Activated gamma-delta T cell treated with anti-CD3 and anti-CD28 coated beads, Interleukin-2, amount 50 U/mL, for 16 hours (primary cell): ENCODE measurements around the gene ZBTB38.

ENCODE experiments used
- DNase-seq: peaks from one replicate; pipeline ENCODE4 v3.0.0-alpha.2; 2020; ENCODE audit warnings: low read depth

ZBTB38 gene

GRCh38 chr3:141406265-141406664 is 38.0 kb downstream of the ZBTB38 start:
- no peak for DNase-seq

DNA sequence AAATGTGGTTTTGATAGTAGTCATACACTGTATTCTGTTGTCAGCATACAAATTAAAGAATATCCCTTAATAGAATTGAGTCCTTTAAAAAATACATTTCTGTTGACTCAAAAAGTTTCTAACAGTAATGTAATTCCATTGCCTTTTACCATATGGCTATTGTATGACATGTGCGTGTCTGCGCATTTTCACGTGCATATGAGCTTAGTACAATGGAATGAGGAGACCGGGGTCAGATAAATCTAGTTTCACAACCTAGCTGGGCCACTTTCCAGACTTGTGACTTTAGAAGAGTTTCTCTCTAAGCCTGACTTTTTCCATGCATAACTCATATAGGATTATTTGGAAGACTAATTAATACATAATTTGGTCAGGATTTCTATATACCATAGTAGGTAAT is 38.7 kb downstream of the ZBTB38 start:
- DNase-seq: no peak

DNA sequence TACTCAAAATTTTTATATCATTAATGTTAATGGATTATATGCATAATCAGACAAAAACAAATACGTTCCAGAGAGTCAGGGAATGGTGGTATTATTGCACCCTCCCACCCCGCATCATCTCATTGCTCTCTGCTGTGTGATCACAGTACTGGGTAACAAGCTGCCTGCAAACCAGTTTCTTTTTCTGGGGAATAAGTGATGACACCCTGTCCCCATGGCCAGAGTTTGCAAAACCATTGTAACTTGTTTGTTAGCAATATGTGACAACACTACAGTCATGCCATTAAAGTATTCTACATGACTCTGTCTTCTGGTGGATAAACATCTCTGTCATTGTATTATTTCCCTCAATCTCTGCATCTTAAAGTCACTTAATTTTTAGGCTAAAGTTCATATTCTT is 39.5 kb downstream of the ZBTB38 start:
- no peak for DNase-seq

GRCh38 chr3:141408596-141408995 is 40.3 kb downstream of the ZBTB38 start:
- DNase-seq: no peak

- DNase-seq: no peak
Observed at GRCh38 chr3:141409940-141410241, 41.6 kb downstream of the ZBTB38 start.

GRCh38 chr3:141410408-141410807 is 42.1 kb downstream of the ZBTB38 start:
- DNase-seq: no peak

- no peak for DNase-seq
Observed at GRCh38 chr3:141410846-141411245, 42.5 kb downstream of the ZBTB38 start.

DNA sequence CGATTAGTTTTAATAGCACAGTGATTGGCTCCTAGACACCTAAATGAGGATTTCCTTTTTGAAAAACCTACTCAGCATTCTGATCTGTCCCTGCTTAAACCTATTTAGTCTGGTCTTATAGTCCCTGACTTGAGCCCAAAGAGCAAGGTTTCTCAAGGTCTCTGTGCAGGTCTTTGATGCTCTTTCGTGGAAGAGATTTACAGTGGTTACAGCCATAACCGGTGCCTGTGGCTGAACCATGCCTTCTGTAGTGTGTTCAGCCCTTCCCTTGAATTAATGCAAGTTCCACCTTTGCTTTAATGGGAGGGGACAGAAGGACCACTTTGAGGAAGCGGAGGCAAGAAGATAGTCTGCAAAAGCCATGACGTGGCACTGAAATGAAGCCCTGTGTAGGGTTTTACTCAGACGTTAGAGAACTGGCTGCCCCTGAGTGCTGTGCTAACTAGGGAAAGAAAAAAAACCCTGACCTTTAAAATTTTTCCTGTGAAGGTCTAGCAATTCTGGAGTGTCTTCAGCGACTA is 43.0 kb downstream of the ZBTB38 start:
- DNase-seq: no peak

DNA sequence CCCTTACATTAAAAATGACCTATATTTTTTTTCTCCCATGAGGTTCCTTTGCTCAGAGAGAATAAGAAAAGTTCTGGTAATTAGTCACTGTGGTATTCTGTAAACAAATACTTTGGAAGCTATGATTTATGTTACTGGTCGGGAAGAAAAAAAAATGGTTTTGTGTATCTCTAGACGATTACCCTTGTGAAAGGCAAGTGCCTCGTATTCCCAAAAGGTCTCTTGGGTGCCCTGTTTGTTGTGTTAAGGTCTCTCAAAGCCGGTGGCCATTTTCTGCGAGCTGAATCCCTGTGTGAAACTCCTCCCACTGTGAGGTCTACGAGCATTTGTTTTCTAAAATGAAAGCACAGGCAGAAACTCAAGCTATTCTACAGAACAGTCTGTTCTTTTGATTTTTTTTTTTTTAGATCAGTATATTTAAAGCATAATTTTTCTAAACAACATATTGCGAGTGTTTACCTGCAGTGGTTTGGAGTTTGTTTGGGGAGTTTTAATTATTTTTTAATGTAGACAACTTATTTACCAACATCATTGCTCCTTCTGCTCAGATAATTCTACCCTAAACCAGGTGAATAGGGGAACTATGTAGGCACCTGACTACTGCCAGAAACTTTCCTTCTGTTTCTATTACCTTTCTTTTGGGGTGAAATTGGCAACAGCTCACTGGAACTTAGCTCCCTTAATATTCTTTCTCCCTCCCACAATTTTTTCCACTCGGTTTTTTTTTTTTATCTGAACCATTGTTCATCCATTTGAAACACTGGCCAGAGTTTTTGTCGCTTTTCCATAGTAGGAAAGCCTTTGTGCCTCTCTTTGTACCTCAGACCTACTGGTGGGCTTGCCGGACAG is 44.0 kb downstream of the ZBTB38 start:
- DNase-seq: peak; percentile 17

- no peak for DNase-seq
Observed at GRCh38 chr3:141412936-141413354, 44.6 kb downstream of the ZBTB38 start.

GRCh38 chr3:141413391-141413790 is 45.1 kb downstream of the ZBTB38 start:
- no peak for DNase-seq

- DNase-seq: no peak
Observed at GRCh38 chr3:141413801-141414689, 45.7 kb downstream of the ZBTB38 start.

DNA sequence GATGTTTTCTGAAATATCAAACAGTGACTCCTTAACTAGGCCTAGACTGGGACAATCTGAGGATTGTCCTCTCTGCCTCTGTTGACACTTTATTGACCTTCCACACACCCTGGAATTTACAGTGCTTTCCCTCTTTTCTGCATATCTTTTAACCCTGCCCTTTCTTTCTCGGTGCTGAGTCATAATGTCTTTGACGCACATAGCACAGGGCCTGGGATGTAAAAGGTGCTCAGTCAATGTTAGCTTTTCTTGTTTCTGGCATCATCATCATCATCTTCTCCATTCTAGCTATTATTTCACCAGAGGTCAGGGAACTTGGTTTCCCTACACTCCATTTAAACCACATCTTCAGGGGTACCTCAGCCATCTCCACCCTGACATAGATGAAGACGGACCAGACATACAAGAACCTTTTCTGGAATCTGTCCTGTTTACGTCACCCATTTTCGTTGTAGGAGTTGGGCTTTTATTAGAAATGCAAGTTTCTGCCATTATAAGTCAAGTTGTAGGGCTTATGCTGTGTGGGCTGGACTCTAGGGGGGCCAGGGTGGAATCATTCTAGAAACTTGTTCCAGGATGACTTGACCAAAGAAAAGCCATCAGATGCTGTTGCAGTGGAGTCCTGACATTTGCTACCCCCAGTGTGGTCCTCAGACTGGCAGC is 46.6 kb downstream of the ZBTB38 start:
- no peak for DNase-seq

DNA sequence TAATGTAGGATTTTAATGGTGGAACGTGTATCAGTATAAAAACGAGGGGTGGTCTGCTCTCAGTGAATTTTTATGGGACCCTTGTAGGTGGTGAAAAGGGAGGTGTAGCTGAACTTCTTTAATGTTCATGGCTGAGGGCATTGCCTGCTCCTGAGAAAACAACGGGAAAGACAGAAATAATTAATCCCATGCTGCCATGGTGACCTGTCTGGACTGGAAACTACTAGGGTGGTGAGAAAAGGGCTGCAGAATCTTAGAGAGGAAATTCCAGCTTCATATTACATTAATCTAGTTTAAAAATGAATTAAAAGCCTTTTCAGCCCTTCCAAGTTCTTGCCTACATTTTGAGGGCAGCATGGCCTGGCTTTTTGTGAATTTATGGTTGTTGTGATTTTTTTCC is 47.6 kb downstream of the ZBTB38 start:
- no peak for DNase-seq
